ENCODE measurements around the gene SERPINA5. TPM values are rescaled to one million over a fixed set of nuclear protein-coding genes. Genes with fewer than 3 reads are reported as not detected.

The SERPINA5 gene
- total and polyA plus RNA-seq, 2 of the 13 experiments (the other 11 are each of a cell fraction or from before 2014, with no cell fraction given) = 449 to 498 TPM

DNA sequence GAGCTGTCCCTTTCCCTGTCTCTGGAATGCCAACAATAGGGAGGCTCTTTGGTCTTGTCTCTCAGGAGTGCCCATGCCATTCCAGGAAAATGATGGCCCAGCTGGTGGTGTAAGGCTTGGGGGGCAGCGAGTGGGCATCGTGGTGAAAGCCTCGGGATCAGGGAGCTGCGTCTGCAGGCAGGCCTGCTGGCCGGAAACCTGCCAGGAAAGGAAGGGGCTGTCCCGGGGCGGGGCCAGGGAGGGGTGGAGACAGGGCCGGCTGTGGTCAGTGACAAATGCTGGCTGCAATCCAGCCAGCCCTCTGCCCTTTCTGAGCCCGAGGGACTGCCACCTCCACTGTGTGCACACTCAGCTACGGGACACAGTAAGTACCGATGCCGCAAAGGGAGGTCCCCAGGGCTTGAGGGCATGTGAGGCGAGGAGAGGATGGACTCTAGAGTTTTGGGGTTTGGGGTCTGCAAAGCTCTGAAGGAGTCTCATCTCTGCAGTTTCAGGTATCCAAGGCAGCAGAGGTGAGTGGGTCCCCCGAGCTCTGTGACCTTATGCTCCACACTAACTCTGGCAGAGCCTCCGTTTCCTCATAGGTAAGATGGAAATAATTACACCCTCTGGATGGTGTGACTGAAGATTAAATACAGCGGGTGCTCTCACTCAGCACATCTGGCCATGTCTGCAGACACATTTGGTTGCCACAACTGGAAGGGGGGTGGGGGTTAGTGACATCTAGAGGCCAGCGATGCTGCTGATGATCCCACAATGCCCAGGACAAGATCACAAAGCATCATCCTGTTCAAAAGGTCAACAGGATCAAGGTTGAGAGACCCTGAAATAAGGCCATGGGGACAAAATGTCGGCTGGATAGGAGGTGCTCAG, at the start of gene SERPINA5 (continued):
- TF ChIP-seq SPEN (CRISPR knock-in tag; IDR thresholded peaks at IDR 0.05; ENCODE audit: low read depth) (no peak; the same call in 1 of the 2 replicates), CHD2 (IDR thresholded peaks at IDR 0.05; ENCODE audit: low read depth, low read length) (no peak), NRL (CRISPR knock-in tag; IDR thresholded peaks at IDR 0.05; ENCODE audit: borderline replicate concordance) (0 out of 2 replicates have a peak, but pooled peaks have one; percentile 41), ZNF253 (CRISPR knock-in tag; IDR thresholded peaks at IDR 0.05; ENCODE audit: borderline replicate concordance) (no peak), ATF6 (CRISPR knock-in tag; conservative IDR thresholded peaks at IDR 0.05) (no peak), PAF1 (CRISPR knock-in tag; IDR thresholded peaks at IDR 0.05) (no peak), SMYD3 (CRISPR knock-in tag; IDR thresholded peaks at IDR 0.05) (no peak)
- TF ChIP-seq, protein P1, sequence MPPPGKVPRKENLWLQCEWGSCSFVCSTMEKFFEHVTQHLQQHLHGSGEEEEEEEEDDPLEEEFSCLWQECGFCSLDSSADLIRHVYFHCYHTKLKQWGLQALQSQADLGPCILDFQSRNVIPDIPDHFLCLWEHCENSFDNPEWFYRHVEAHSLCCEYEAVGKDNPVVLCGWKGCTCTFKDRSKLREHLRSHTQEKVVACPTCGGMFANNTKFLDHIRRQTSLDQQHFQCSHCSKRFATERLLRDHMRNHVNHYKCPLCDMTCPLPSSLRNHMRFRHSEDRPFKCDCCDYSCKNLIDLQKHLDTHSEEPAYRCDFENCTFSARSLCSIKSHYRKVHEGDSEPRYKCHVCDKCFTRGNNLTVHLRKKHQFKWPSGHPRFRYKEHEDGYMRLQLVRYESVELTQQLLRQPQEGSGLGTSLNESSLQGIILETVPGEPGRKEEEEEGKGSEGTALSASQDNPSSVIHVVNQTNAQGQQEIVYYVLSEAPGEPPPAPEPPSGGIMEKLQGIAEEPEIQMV (CRISPR knock-in tag; IDR thresholded peaks at IDR 0.05; ENCODE audit: low read depth) = no peak

GRCh38 chr14:94532447-94532846, 48.8 kb upstream of the SERPINA5 start:
- Histone ChIP-seq H3K4me1 (ENCODE audit: insufficient read depth, low read length) (peaks cover 34% of the 10 kb centered on the region), H3K36me3 (replicated peaks in 1 of 2; ENCODE audit: control insufficient read depth in 1 of 2, insufficient read depth in 2 of 2, low read length in 2 of 2) (no peaks in the 10 kb centered on the region), H3K4me2 (ENCODE audit: low read depth, low read length) (no peak overlapping the region), H3K27ac (ENCODE audit: extremely low read length, insufficient read depth, low read length) (no peak overlapping the region), H3K9ac (ENCODE audit: insufficient read depth, low read depth, low read length) (no peak overlapping the region), H3K4me3 (replicated peaks in 1 of 3; ENCODE audit: insufficient read depth in 1 of 3, low read depth in 2 of 3, low read length in 3 of 3) (no peak overlapping the region), H3K79me2 (ENCODE audit: insufficient read depth, low read length) (no peaks in the 10 kb centered on the region), H4K20me1 (ENCODE audit: insufficient read depth, low read length) (no peaks in the 10 kb centered on the region), H3K9me3 (ENCODE audit: low read length) (no peaks in the 10 kb centered on the region), H2AFZ (ENCODE audit: low read length) (no peak overlapping the region), H3K27me3 (ENCODE audit: control insufficient read depth in 1 of 2, insufficient read depth in 2 of 2, low read length in 2 of 2) (no peaks in the 10 kb centered on the region)
- BruUV-seq (replicated peaks) = no TSS peak
- POLR2A ChIA-PET = interaction anchor here (1.9 kb wide), 1 partner anchor 11 kb away, joined by 5 read pairs; no protein-coding TSS in a partner anchor
- no peak for FAIRE-seq
- CTCF ChIA-PET (ENCODE audit: low intra/inter-chr PET ratio, low total read pairs) = no interaction called here
- TF ChIP-seq MAFF (IDR thresholded peaks at IDR 0.05; ENCODE audit: low read depth, low read length) (peak; percentile 58; the same call in 1 of the 2 replicates), MAFK (conservative IDR thresholded peaks at IDR 0.05 in 1 of 2, IDR thresholded peaks at IDR 0.05 in 1 of 2; ENCODE audit: low read length in 2 of 2) (peak; percentile 51 to 72; a peak in 3 of 4 replicates), PHF8 (CRISPR knock-in tag; IDR thresholded peaks at IDR 0.05) (no peak)
- in situ Hi-C loops (cut with HindIII; ENCODE audit: extremely low pct_ligation_motif_present, low pct_unique_long_range_greater_than_20kb) (no loop called here), intact Hi-C loops (cut with micrococcal nuclease; ENCODE audit: unreplicated experiment) (no loop called here)
- no peak for ATAC-seq
- no peak for DNase-seq (ENCODE audit: low spot score)
- 83% methylated on average over 2 of the region's 2 CpGs for WGBS (ENCODE audit: low lambda C conversion rate)
